HG03460 (cell line): ENCODE measurements around the gene CGNL1.

Experiments
- ATAC-seq: cut with Tn5 transposase; IDR thresholded peaks from one replicate; pipeline ENCODE4 v1.9.1; 2021; ENCODE audit not compliant: unreplicated experiment

Gene CGNL1

GRCh38 chr15:57348081-57348480, 28.2 kb upstream of the CGNL1 start:
- ATAC-seq, result no peak

GRCh38 chr15:57352535-57353316, 23.6 kb upstream of the CGNL1 start:
- no peak for ATAC-seq

- no peak for ATAC-seq
Observed at GRCh38 chr15:57353317-57353804, 22.9 kb upstream of the CGNL1 start.

- ATAC-seq, result no peak
Observed at GRCh38 chr15:57354436-57355123, 21.7 kb upstream of the CGNL1 start.

GRCh38 chr15:57355259-57355658, 21.0 kb upstream of the CGNL1 start:
- no peak for ATAC-seq

- ATAC-seq, result no peak
Observed at GRCh38 chr15:57356178-57356577, 20.1 kb upstream of the CGNL1 start.

- no peak for ATAC-seq
Observed at GRCh38 chr15:57356636-57357035, 19.7 kb upstream of the CGNL1 start.

GRCh38 chr15:57357799-57358198, 18.5 kb upstream of the CGNL1 start:
- no peak for ATAC-seq

GRCh38 chr15:57358571-57358970, 17.7 kb upstream of the CGNL1 start:
- no peak for ATAC-seq

- ATAC-seq, result no peak
Observed at GRCh38 chr15:57363661-57364060, 12.6 kb upstream of the CGNL1 start.

- no peak for ATAC-seq
Observed at GRCh38 chr15:57364282-57365007, 11.9 kb upstream of the CGNL1 start.

GRCh38 chr15:57367556-57367955, 8.7 kb upstream of the CGNL1 start:
- ATAC-seq, result no peak

GRCh38 chr15:57370929-57371328, 5.4 kb upstream of the CGNL1 start:
- ATAC-seq, result no peak

- ATAC-seq, result no peak
Observed at GRCh38 chr15:57373251-57373881, 2.9 kb upstream of the CGNL1 start.

GRCh38 chr15:57373882-57374276, 2.4 kb upstream of the CGNL1 start:
- no peak for ATAC-seq

- ATAC-seq, result no peak
Observed at GRCh38 chr15:57376696-57377477, 582 bp downstream of the CGNL1 start.

GRCh38 chr15:57377478-57377847, 1.2 kb downstream of the CGNL1 start:
- no peak for ATAC-seq

GRCh38 chr15:57379487-57379886, 3.2 kb downstream of the CGNL1 start:
- no peak for ATAC-seq

GRCh38 chr15:57380854-57381253, 4.5 kb downstream of the CGNL1 start:
- no peak for ATAC-seq

GRCh38 chr15:57382215-57382614, 5.9 kb downstream of the CGNL1 start:
- ATAC-seq, result no peak

- ATAC-seq, result no peak
Observed at GRCh38 chr15:57382969-57383368, 6.7 kb downstream of the CGNL1 start.
